ENCODE measurements around the gene USP24. TPM values are rescaled to one million over a fixed set of nuclear protein-coding genes. Genes with fewer than 3 reads are reported as not detected.
"Not testable (repeated sequence)": the region's sequence is repeated elsewhere in the genome, so short reads cannot be mapped to it uniquely, and the experiment has no call there.

The USP24 gene
- total RNA-seq, 1 experiment from 2014 or later: 54.6 TPM

GRCh38 chr1:55232448-55233144 is 17.4 kb upstream of the USP24 start:
- TF ChIP-seq CTCF (conservative IDR thresholded peaks at IDR 0.05; ENCODE audit: low read depth, low read length) (no peak), EZH2 (IDR thresholded peaks at IDR 0.05; ENCODE audit: borderline replicate concordance, low read depth, low read length, poor library complexity, severe bottlenecking) (no peak)
- Histone ChIP-seq H3K9me3 (ENCODE audit: low read depth, low read length, poor library complexity, severe bottlenecking) (no peaks in the 10 kb centered on the region), H3K36me3 (ENCODE audit: insufficient read depth, low read length, poor library complexity, severe bottlenecking) (no peaks in the 10 kb centered on the region), H3K4me3 (ENCODE audit: low read depth, low read length, poor library complexity, severe bottlenecking) (no peak overlapping the region), H3K4me1 (ENCODE audit: insufficient read depth, low read length, poor library complexity, severe bottlenecking) (no peaks in the 10 kb centered on the region), H3K27ac (ENCODE audit: low read depth, low read length, poor library complexity, severe bottlenecking) (no peak overlapping the region), H3K27me3 (replicated peaks; ENCODE audit: insufficient read depth, low read depth, low read length, poor library complexity) (no peaks in the 10 kb centered on the region)
- no TSS peak for BruUV-seq (replicated peaks)
- ChIA-PET POLR2A (ENCODE audit: low non-redundant PET) (no interaction called here), CTCF (no interaction called here)
- DNase-seq (ENCODE audit: low spot score): no peak
- intact Hi-C loops (cut with micrococcal nuclease; ENCODE audit: unreplicated experiment): no loop called here

GRCh38 chr1:55231745-55232144 is 16.6 kb upstream of the USP24 start:
- BruUV-seq (replicated peaks): no TSS peak
- Histone ChIP-seq H3K4me1 (ENCODE audit: insufficient read depth, low read length, poor library complexity, severe bottlenecking) (no peaks in the 10 kb centered on the region), H3K27ac (ENCODE audit: low read depth, low read length, poor library complexity, severe bottlenecking) (no peak overlapping the region), H3K4me3 (ENCODE audit: low read depth, low read length, poor library complexity, severe bottlenecking) (no peak overlapping the region), H3K9me3 (ENCODE audit: low read depth, low read length, poor library complexity, severe bottlenecking) (no peaks in the 10 kb centered on the region), H3K27me3 (replicated peaks; ENCODE audit: insufficient read depth, low read depth, low read length, poor library complexity) (no peaks in the 10 kb centered on the region), H3K36me3 (ENCODE audit: insufficient read depth, low read length, poor library complexity, severe bottlenecking) (no peaks in the 10 kb centered on the region)
- CTCF ChIA-PET: no interaction called here
- POLR2A ChIA-PET (ENCODE audit: low non-redundant PET): no interaction called here
- intact Hi-C loops (cut with micrococcal nuclease; ENCODE audit: unreplicated experiment): no loop called here
- TF ChIP-seq CTCF (conservative IDR thresholded peaks at IDR 0.05; ENCODE audit: low read depth, low read length): no peak
- no peak for TF ChIP-seq EZH2 (IDR thresholded peaks at IDR 0.05; ENCODE audit: borderline replicate concordance, low read depth, low read length, poor library complexity, severe bottlenecking)
- no peak for DNase-seq (ENCODE audit: low spot score)

- intact Hi-C loops (cut with micrococcal nuclease; ENCODE audit: unreplicated experiment): no loop called here
- no TSS peak for BruUV-seq (replicated peaks)
- no peaks in the 10 kb centered on the region for H3K9me3 ChIP-seq (ENCODE audit: low read depth, low read length, poor library complexity, severe bottlenecking)
- no peak overlapping the region for H3K27ac ChIP-seq (ENCODE audit: low read depth, low read length, poor library complexity, severe bottlenecking)
- no peaks in the 10 kb centered on the region for H3K4me1 ChIP-seq (ENCODE audit: insufficient read depth, low read length, poor library complexity, severe bottlenecking)
- H3K4me3 ChIP-seq (ENCODE audit: low read depth, low read length, poor library complexity, severe bottlenecking): no peak overlapping the region
- no peak for DNase-seq (ENCODE audit: low spot score)
- H3K27me3 ChIP-seq (replicated peaks; ENCODE audit: insufficient read depth, low read depth, low read length, poor library complexity): no peaks in the 10 kb centered on the region
- TF ChIP-seq CTCF (conservative IDR thresholded peaks at IDR 0.05; ENCODE audit: low read depth, low read length) (no peak), EZH2 (IDR thresholded peaks at IDR 0.05; ENCODE audit: borderline replicate concordance, low read depth, low read length, poor library complexity, severe bottlenecking) (no peak)
- POLR2A ChIA-PET (ENCODE audit: low non-redundant PET): no interaction called here
- no peaks in the 10 kb centered on the region for H3K36me3 ChIP-seq (ENCODE audit: insufficient read depth, low read length, poor library complexity, severe bottlenecking)
- CTCF ChIA-PET: no interaction called here
Measured at GRCh38 chr1:55230659-55231058, 15.5 kb upstream of the USP24 start.

- H3K27me3 ChIP-seq (replicated peaks; ENCODE audit: insufficient read depth, low read depth, low read length, poor library complexity); H3K9me3 ChIP-seq (ENCODE audit: low read depth, low read length, poor library complexity, severe bottlenecking); DNase-seq (ENCODE audit: low spot score); H3K36me3 ChIP-seq (ENCODE audit: insufficient read depth, low read length, poor library complexity, severe bottlenecking); intact Hi-C loops (cut with micrococcal nuclease; ENCODE audit: unreplicated experiment); BruUV-seq (replicated peaks); CTCF ChIA-PET; H3K4me3 ChIP-seq (ENCODE audit: low read depth, low read length, poor library complexity, severe bottlenecking); POLR2A ChIA-PET (ENCODE audit: low non-redundant PET); H3K4me1 ChIP-seq (ENCODE audit: insufficient read depth, low read length, poor library complexity, severe bottlenecking); H3K27ac ChIP-seq (ENCODE audit: low read depth, low read length, poor library complexity, severe bottlenecking): not testable (repeated sequence)
Measured at GRCh38 chr1:55229726-55230125, 14.6 kb upstream of the USP24 start.
